Hepatocyte (in vitro differentiated cells): ENCODE measurements around the gene TTBK1.

Source experiments
- CTCF ChIP-seq: fragments of 200-600 bp; sonication (generic); IDR thresholded peaks from 2 replicates; pipeline ENCODE4 v1.5.1; 2016; ENCODE audit warnings: antibody characterized with exemption, mild to moderate bottlenecking; ENCODE audit not compliant: poor library complexity
- EZH2 ChIP-seq: fragments of 200-600 bp; sonication (generic); IDR thresholded peaks from 2 replicates; pipeline ENCODE4 v1.6.1; 2016; ENCODE audit warnings: antibody characterized with exemption, mild to moderate bottlenecking, borderline replicate concordance

- TF ChIP-seq EZH2 (no peak), CTCF (no peak)
Observed at GRCh38 chr6:43292763-43293318, 49.6 kb downstream of the TTBK1 start.
